SK-N-SH treated with all-trans-retinoic acid at 6 μM for 48 hours (cell line): Measurements from ENCODE around the gene PTPRCAP.
A peak's percentile ranks its signal among the peaks of the same experiment; 100 is the strongest.

Experiments
- ATAC-seq: fragments of 200-7000 bp; cut with Tn5 transposase; 3 replicates; pipeline ENCODE4 v1.9.1; 2020; ENCODE audit warnings: mild to moderate bottlenecking, moderate library complexity
- ARNTL ChIP-seq: fragments of 450-650 bp; formaldehyde crosslinking; IDR thresholded peaks from 2 replicates; pipeline ENCODE4 v1.5.0; 2020; ENCODE audit warnings: low read depth, mild to moderate bottlenecking, moderate library complexity, borderline replicate concordance
- BACH2 ChIP-seq: fragments of 250-450 bp; sonication (Bioruptor Pico); IDR thresholded peaks from 2 replicates; pipeline ENCODE4 v1.9.0; 2021; ENCODE audit warnings: mild to moderate bottlenecking, borderline replicate concordance
- CREB5 ChIP-seq: fragments of 250-450 bp; sonication (Bioruptor Pico); IDR thresholded peaks from 2 replicates; pipeline ENCODE4 v1.5.1; 2020; ENCODE audit warnings: low read depth, mild to moderate bottlenecking, moderate library complexity
- CSDC2 ChIP-seq: fragments of 250-450 bp; sonication (Bioruptor Pico); IDR thresholded peaks from 2 replicates; pipeline ENCODE4 v1.5.0; 2020; ENCODE audit warnings: mild to moderate bottlenecking, moderate library complexity
- CSRNP3 ChIP-seq: fragments of 250-450 bp; sonication (Bioruptor Pico); IDR thresholded peaks from 2 replicates; pipeline ENCODE4 v1.5.1; 2021; ENCODE audit warnings: mild to moderate bottlenecking, moderate library complexity
- ESRRG ChIP-seq: fragments of 250-450 bp; sonication (Bioruptor Pico); IDR thresholded peaks from 2 replicates; pipeline ENCODE4 v1.6.1; 2021; ENCODE audit warnings: mild to moderate bottlenecking
- GLIS3 ChIP-seq: fragments of 250-450 bp; sonication (Bioruptor Pico); IDR thresholded peaks from 2 replicates; pipeline ENCODE4 v1.5.0; 2020; ENCODE audit warnings: mild to moderate bottlenecking, moderate library complexity
- OSR1 ChIP-seq: fragments of 250-450 bp; sonication (Bioruptor Pico); IDR thresholded peaks from 2 replicates; pipeline ENCODE4 v1.8.0; 2022; ENCODE audit warnings: moderate library complexity, mild to moderate bottlenecking, inconsistent platforms
- PATZ1 ChIP-seq: fragments of 250-450 bp; sonication (Bioruptor Pico); IDR thresholded peaks from 2 replicates; pipeline ENCODE4 v1.8.0; 2020; ENCODE audit warnings: mild to moderate bottlenecking, moderate library complexity, borderline replicate concordance
- PPARA ChIP-seq: fragments of 250-450 bp; sonication (Bioruptor Pico); IDR thresholded peaks from 2 replicates; pipeline ENCODE4 v1.5.0; 2020; ENCODE audit warnings: mild to moderate bottlenecking, borderline replicate concordance
- RARB ChIP-seq: fragments of 250-450 bp; sonication (Bioruptor Pico); IDR thresholded peaks from 2 replicates; pipeline ENCODE4 v1.8.0; 2021; ENCODE audit warnings: mild to moderate bottlenecking, moderate library complexity
- SNAI2 ChIP-seq: fragments of 250-450 bp; sonication (Bioruptor Pico); IDR thresholded peaks from 2 replicates; pipeline ENCODE4 v1.5.0; 2020; ENCODE audit warnings: mild to moderate bottlenecking, moderate library complexity
- TOX ChIP-seq: fragments of 250-450 bp; sonication (Bioruptor Pico); IDR thresholded peaks from 2 replicates; pipeline ENCODE4 v1.8.0; 2021; ENCODE audit warnings: mild to moderate bottlenecking, moderate library complexity, borderline replicate concordance
- TSHZ2 ChIP-seq: fragments of 250-450 bp; sonication (Bioruptor Pico); IDR thresholded peaks from 2 replicates; pipeline ENCODE4 v1.5.0; 2020; ENCODE audit warnings: mild to moderate bottlenecking, moderate library complexity
- ZC3H10 ChIP-seq: fragments of 250-450 bp; sonication (Bioruptor Pico); IDR thresholded peaks from 2 replicates; pipeline ENCODE4 v1.5.1; 2021; ENCODE audit warnings: mild to moderate bottlenecking, moderate library complexity
- ZFP3 ChIP-seq: fragments of 250-450 bp; sonication (Bioruptor Pico); IDR thresholded peaks from 2 replicates; pipeline ENCODE4 v1.5.0; 2020; ENCODE audit warnings: mild to moderate bottlenecking, moderate library complexity
- ZFP30 ChIP-seq: fragments of 450-650 bp; formaldehyde crosslinking; IDR thresholded peaks from 2 replicates; pipeline ENCODE4 v1.5.0; 2022; ENCODE audit warnings: mild to moderate bottlenecking, moderate library complexity
- ZNF565 ChIP-seq: fragments of 450-650 bp; formaldehyde crosslinking; conservative IDR thresholded peaks from 2 replicates; pipeline ENCODE4 v1.5.0; 2020; ENCODE audit warnings: low read depth, mild to moderate bottlenecking, moderate library complexity
- ZNF70 ChIP-seq: fragments of 450-650 bp; formaldehyde crosslinking; IDR thresholded peaks from 2 replicates; pipeline ENCODE4 v1.5.0; 2020; ENCODE audit warnings: mild to moderate bottlenecking, moderate library complexity
- ZNF8 ChIP-seq: fragments of 450-650 bp; formaldehyde crosslinking; IDR thresholded peaks from 2 replicates; pipeline ENCODE4 v1.5.0; 2020; ENCODE audit warnings: mild to moderate bottlenecking, moderate library complexity

The PTPRCAP gene

GRCh38 chr11:67440229-67441097, 3.0 kb upstream of the PTPRCAP start (continued):
- no peak for TF ChIP-seq PPARA (CRISPR knock-in tag)
- no peak for TF ChIP-seq CREB5 (CRISPR knock-in tag)
- no peak for TF ChIP-seq TOX
- no peak for TF ChIP-seq GLIS3 (CRISPR knock-in tag)
- no peak for TF ChIP-seq ARNTL (CRISPR knock-in tag)
- TF ChIP-seq CSDC2 (CRISPR knock-in tag) = no peak

- TF ChIP-seq ESRRG = no peak
- no peak for TF ChIP-seq ZNF8 (CRISPR knock-in tag)
- TF ChIP-seq RARB = no peak
- no peak for TF ChIP-seq ARNTL (CRISPR knock-in tag)
- TF ChIP-seq OSR1 (CRISPR knock-in tag) = no peak
- TF ChIP-seq ZC3H10 (CRISPR knock-in tag) = no peak
- TF ChIP-seq TSHZ2 (CRISPR knock-in tag) = no peak
- TF ChIP-seq TOX = no peak
- TF ChIP-seq PPARA (CRISPR knock-in tag) = no peak
These were observed 2.1 kb upstream of the PTPRCAP start for GRCh38 chr11:67439321-67440228.

GRCh38 chr11:67438158-67438902, 848 bp upstream of the PTPRCAP start:
- ATAC-seq = no peak
- no peak for TF ChIP-seq PATZ1 (CRISPR knock-in tag)
- no peak for TF ChIP-seq BACH2
- TF ChIP-seq ZNF8 (CRISPR knock-in tag) = no peak
- TF ChIP-seq CSRNP3 (CRISPR knock-in tag) = no peak
- TF ChIP-seq OSR1 (CRISPR knock-in tag) = no peak
- TF ChIP-seq TOX = no peak
- no peak for TF ChIP-seq SNAI2 (CRISPR knock-in tag)
- no peak for TF ChIP-seq ZNF565 (CRISPR knock-in tag)
- TF ChIP-seq ZFP30 = no peak
- TF ChIP-seq ZNF70 (CRISPR knock-in tag) = no peak
- TF ChIP-seq ZFP3 = no peak
- no peak for TF ChIP-seq ZC3H10 (CRISPR knock-in tag)
- TF ChIP-seq TSHZ2 (CRISPR knock-in tag) = no peak
- no peak for TF ChIP-seq ARNTL (CRISPR knock-in tag)
- TF ChIP-seq RARB = no peak
- TF ChIP-seq CREB5 (CRISPR knock-in tag) = no peak
- TF ChIP-seq ESRRG = no peak

More at GRCh38 chr11:67439321-67440228, 2.1 kb upstream of the PTPRCAP start:
- peak; percentile 40 for ATAC-seq
